Measurements from ENCODE around the gene TXNIP. TPM values are rescaled to one million over a fixed set of nuclear protein-coding genes. Genes with fewer than 3 reads are reported as not detected.

Gene TXNIP
- total RNA-seq, 1 experiment from 2014 or later = 23.2 TPM

DNA sequence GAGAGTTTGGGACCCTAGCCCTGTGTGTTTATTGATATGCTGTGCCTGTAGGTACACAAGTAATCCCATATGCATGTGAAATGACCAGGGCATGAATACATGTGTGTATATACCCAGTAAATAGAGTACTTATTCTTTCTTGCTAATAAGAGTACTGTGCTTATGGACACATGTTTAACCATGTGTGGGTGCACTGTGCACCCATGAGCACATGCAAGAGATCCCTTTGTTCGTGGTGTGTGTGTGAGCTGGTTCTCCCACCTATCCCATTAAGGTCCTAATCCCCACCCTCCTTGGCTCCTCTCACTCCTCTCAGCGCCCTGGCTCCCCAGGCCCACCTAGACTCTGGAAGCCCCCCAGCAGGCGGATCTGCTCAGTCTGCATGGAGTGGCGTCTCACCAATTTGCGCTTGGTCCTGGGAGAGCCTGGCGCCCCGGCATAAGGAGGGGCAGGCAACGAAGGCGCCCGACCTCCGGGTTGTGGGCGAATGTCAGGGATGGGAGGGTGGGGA is 36.4 kb downstream of the TXNIP start:
- Histone ChIP-seq H3K4me2 (ENCODE audit: insufficient read depth, insufficient read length, low read length) (peak overlapping the region; percentile 75), H2BK15ac (ENCODE audit: low read depth, low read length) (no peak overlapping the region), H2BK120ac (ENCODE audit: low read depth, low read length, poor library complexity, severe bottlenecking) (no peak overlapping the region), H3K23ac (ENCODE audit: insufficient read length, low read depth, low read length) (no peak overlapping the region), H2BK12ac (ENCODE audit: insufficient read length, low read depth, low read length) (no peak overlapping the region), H3K9me3 (ENCODE audit: control insufficient read depth, low read depth, low read length) (no peaks in the 10 kb centered on the region), H3K23me2 (ENCODE audit: insufficient read length, low read depth, low read length, poor library complexity, severe bottlenecking) (peaks cover 31% of the 10 kb centered on the region), H3K56ac (ENCODE audit: insufficient read length, low read depth, low read length) (no peak overlapping the region), H3K27me3 (ENCODE audit: insufficient read depth, low read length) (peaks cover 45% of the 10 kb centered on the region), H4K5ac (ENCODE audit: insufficient read length, low read depth, low read length) (no peak overlapping the region), H3K14ac (ENCODE audit: insufficient read depth, low read length) (no peak overlapping the region), H4K91ac (ENCODE audit: insufficient read length, low read depth, low read length) (no peak overlapping the region), H3K9ac (ENCODE audit: extremely low read depth, insufficient read length, low read length) (no peak overlapping the region), H3K18ac (ENCODE audit: insufficient read length, low read depth, low read length) (no peak overlapping the region), H4K20me1 (ENCODE audit: control insufficient read depth, insufficient read depth, insufficient read length) (no peaks in the 10 kb centered on the region), H2BK20ac (ENCODE audit: low read depth, low read length, poor library complexity, severe bottlenecking) (no peak overlapping the region), H2BK5ac (ENCODE audit: insufficient read length, low read length) (no peak overlapping the region), H3K79me1 (ENCODE audit: insufficient read depth, low read depth, low read length, poor library complexity, severe bottlenecking) (no peaks in the 10 kb centered on the region), H2AFZ (ENCODE audit: low read length) (no peak overlapping the region), H3K4me1 (ENCODE audit: insufficient read depth, low read length) (peaks cover 2% of the 10 kb centered on the region; the same call in 1 of the 2 replicates), H3T11ph (ENCODE audit: low read length) (no peak overlapping the region), H3K4ac (ENCODE audit: low read depth, low read length) (no peak overlapping the region), H4K8ac (replicated peaks; ENCODE audit: insufficient read length, low read depth, low read length) (no peak overlapping the region), H3K27ac (ENCODE audit: insufficient read length, low read depth, low read length) (no peak overlapping the region), H3K79me2 (ENCODE audit: insufficient read depth, low read length) (no peaks in the 10 kb centered on the region), H2AK5ac (ENCODE audit: insufficient read length, low read length) (no peak overlapping the region)
- peaks cover 39 to 47% of the 10 kb centered on the region in 2 experiments for H3K4me1 Mint-ChIP-seq
- peaks cover 81% of the 10 kb centered on the region for H3K27me3 Mint-ChIP-seq (ENCODE audit: low read depth)
- TF ChIP-seq, protein P1, sequence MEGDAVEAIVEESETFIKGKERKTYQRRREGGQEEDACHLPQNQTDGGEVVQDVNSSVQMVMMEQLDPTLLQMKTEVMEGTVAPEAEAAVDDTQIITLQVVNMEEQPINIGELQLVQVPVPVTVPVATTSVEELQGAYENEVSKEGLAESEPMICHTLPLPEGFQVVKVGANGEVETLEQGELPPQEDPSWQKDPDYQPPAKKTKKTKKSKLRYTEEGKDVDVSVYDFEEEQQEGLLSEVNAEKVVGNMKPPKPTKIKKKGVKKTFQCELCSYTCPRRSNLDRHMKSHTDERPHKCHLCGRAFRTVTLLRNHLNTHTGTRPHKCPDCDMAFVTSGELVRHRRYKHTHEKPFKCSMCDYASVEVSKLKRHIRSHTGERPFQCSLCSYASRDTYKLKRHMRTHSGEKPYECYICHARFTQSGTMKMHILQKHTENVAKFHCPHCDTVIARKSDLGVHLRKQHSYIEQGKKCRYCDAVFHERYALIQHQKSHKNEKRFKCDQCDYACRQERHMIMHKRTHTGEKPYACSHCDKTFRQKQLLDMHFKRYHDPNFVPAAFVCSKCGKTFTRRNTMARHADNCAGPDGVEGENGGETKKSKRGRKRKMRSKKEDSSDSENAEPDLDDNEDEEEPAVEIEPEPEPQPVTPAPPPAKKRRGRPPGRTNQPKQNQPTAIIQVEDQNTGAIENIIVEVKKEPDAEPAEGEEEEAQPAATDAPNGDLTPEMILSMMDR (conservative IDR thresholded peaks at IDR 0.05) = no peak
- H3K36me3 Mint-ChIP-seq (ENCODE audit: insufficient read depth in 1 of 3, low read depth in 3 of 3) = no peaks in the 10 kb centered on the region; a peak in 1 of 7 replicates
- H3K27ac Mint-ChIP-seq = no peak overlapping the region
- H3K9me3 Mint-ChIP-seq = no peaks in the 10 kb centered on the region
- H3K4me3 Mint-ChIP-seq = peak overlapping the region; percentile 87 to 95
- no CpG with 5 or more reads among the region's 12 CpGs for WGBS (ENCODE audit: extremely low coverage, insufficient read length, low lambda C conversion rate)
- DNase-seq = no peak

Data from H9 (cell line).